Measurements from ENCODE around the gene GABARAP.
"Not testable (repeated sequence)": the region's sequence is repeated elsewhere in the genome, so short reads cannot be mapped to it uniquely, and the experiment has no call there.

The GABARAP gene

DNA sequence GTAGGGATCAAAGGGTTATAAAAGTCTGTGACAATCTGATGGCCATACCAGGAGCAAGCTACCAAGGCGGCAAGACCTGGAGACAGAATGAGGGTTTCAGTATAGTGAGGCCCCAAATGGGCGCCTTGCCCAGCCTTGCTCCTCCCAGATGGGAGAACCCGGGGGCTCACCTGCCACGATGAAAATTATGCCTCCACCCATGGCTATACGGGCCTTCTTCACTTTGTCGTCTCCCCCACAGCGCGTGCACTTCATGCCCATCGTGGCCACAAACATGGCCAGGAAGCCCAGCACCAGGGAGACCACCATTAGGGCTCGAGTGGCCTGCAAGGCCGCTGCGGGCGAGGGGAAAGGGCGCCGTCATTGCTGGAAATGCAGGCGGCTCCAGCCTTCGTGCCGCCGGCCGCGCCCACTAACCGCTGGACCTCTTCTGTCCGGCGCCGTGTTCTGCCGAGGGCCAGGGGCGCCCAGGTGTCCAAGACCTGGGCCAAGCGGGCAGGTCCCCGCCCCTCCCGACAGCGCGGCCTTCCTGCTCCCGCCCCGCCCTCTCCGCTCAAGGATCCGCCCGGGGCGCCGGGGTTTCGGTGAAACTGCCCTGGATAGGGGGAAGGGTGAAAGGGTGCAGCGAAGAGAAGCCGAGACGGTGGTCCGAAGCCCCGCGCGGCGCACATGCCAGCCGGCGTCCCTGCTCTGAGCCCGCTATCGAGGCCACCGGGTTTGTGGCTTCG is 18.6 kb upstream of the GABARAP start:
- peak; percentile 42 for ATAC-seq

DNA sequence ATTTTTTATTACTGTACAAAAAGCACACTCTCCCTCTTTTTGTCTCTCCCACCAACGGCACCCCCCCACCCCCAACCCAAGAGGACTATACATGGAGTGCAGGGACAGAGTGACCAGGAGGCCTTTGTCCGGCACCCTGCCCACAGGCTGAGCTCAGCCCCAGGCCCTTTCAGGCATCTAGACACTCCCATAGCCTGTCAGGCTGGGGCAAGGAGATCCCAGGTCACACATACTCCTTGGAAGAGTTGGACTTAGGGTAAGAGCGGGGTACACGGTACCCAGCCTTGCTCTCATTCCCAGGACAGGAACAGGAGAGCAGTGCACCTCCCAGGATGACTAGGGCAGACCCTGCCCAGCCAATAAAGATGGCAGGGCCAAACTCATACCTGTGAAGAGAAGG is 17.9 kb upstream of the GABARAP start:
- ATAC-seq: no peak

DNA sequence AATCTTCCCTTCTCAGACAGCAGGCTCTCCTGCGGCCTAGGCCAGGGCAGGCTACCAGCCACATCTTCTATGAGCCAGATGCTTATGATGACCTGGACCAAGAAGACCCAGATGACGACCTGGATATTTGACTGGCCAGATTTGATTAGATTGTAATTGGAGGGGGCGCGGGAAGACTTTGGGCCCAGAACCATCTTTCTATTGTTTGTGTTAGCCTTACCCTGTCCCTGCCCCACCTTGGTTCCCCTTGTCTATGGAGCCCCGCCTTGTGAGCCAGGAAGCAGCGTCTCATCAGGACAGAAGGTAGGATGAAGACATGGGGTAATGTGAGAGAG is 17.3 kb upstream of the GABARAP start:
- no peak for ATAC-seq

DNA sequence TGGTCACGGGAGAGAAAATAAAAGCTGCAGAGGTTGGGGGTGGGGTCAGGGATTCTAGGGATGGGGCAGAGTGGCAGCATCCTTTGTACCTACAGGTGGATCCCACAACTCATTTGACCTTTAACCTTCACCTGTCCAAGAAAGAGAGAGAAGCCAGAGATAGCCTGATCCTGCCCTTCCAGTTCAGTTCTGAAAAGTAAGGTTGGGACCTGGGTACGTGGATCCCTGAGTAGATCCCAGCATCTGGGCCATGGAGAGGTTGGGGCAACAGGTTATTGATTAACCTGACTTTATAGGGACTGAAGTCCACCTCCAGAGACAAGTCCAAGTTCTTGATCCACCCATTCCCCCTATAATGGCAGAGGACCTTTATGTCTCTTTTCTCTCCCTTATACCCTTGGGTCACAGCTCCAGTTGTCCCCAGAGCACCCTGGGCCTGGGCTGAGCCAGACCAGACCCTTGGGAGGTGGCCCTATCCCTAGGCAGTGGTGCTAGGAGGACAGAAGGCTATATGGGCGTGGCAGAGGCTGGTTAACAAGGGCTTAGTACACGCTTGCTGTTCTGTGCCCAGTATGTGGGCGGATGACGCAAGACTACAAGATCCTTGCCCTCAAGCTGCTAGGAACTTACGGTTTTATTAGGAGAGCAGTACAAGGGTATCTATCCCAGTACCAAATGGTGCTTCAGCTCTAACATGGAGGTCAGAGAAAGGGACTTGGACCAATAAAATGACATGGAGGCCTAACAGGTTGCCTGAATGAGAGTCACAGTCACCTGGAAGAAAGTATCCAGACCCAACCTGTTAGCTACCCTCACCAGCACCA is 16.7 kb upstream of the GABARAP start:
- ATAC-seq: no peak

DNA sequence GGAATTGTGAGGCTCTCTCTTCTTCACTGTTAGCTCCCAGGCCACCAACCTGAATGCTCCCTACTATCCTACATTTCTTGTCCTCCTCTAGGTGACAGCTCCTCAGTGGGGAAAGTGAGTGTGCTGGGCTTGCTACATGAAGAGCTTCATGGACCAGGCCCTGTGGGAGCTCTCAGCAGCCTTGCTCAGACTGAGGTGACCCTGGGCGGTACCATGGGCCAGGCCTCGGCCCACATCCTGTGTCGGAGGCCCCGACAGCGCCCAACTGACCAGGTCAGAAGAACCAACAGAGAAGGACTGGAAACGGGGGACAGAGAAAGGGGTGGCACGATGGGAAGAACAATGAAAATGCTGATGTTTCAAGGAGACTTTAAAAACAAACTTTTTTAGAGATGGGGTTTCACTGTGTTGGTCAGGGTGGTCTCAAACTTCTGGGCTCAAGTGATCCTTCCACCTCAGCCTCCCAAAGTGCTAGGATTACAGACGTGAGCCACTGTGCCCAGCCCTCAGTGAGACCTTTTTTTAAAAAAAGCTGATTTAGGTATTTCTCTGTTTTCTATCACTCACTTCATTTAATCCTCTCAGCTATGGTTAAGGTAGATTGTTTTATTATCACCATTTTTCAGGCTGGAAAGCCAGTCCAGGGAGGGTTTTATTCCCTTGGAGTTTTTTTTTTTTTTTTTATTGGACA is 14.7 kb upstream of the GABARAP start:
- ATAC-seq: no peak

DNA sequence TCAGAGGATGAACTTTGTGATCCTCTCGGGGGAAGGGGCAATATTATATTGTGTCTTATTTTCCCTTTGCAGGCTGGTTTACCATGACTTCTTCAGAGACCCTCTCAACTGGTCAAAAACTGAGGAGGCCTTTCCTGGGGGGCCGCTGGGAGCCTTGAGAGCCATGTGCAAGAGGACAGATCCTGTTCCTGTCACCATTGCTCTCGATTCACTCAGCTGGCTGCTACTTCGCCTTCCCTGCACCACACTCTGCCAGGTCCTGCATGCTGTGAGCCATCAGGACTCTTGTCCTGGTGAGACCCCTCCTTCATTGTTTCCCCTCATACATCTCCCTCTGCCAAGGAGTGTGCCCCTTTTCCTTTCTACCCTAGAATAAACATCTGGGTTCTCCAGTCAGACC is 12.3 kb upstream of the GABARAP start:
- no peak for ATAC-seq

DNA sequence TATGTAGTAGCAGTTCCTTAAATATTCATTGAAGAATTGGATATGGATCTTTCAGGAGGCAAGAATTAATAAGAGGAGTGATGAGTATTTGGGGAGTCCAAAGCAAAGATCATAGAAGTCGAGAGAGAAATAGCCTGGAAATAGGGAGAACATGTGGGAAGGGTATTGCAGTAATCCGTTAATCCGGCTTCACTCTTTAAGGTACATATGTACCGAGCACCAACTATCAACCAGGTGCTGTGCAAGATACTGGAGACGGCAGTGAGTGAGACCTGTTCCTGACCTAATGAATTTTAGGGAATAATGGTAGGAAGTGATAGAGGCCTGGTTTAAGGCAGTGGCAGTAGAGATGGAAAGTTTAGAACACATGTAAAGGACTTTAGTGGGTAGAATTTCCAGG is 10.8 kb upstream of the GABARAP start:
- no peak for ATAC-seq

DNA sequence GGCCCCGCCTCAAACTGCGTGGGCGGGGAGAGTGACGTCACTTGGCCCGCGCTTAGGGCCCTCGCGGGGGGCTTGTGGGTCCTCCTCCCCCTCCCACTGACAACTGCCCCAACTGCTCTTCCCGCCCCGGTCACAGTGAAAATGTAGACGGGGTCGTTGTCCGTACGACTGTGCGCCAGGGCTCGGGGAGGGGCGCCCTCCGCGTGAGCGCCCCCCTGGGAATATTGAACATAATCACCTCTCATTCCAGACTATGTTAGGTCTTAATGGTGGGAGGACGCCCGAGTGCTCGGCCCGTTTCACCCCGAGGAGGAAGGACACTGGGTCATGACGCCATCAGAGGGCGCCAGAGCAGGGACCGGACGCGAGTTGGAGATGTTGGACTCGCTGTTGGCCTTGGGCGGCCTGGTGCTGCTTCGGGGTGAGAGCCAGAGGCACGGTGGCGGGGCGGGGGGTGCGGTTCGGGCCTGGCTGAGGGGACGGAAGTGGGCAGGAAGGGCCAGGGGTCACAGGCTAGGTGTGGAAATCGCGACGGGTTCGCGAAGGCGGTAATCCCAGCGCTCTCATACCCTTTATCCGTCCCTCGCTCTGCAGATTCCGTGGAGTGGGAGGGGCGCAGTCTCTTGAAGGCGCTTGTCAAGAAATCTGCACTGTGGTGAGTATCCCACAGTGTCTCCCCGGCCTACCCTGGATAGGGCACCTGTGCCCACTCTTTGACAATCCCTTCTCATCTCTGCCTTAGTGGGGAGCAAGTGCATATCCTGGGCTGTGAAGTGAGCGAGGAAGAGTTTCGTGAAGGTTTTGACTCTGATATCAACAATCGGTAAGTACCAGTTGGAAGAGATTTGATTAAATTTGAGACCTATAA is 10.2 kb upstream of the GABARAP start, which contains the start of gene ELP5:
Gene ELP5 (plus strand): TSS at position 40 of the 868 bp plus-strand sequence. CDS start 336 bp downstream, at position 376.
- peak; percentile 57 to 61 for ATAC-seq

DNA sequence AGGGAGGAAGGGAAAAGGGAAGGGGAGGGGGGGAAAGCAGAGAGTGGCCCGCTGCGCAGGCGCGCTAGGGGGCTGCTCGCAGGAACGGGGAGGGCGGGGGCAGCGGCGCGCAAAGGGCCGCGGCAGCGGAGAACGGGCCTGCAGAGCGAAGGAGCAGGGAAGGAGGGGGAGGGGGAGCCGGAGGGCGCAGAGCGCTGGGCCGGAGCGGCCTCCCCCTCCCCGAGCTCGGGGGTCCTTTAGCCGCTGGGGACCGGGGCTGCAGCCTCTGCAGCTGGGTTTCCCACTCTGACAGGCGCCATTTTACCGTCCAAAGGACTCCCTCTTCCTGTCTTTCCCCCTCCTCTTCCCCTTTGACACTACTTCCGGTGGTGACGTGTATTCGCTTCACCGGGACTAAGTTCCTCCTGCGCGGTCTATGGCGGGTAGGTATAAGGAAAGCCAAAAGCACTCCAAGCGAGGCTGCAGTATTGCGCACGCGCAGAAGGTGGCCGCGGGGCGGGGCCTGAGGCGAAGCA is 9.5 kb upstream of the GABARAP start, which contains the start of gene CTDNEP1:
Gene CTDNEP1 (minus strand): TSS at position 74 of the 515 bp plus-strand sequence. CDS start 438 bp downstream, outside the sequence.
- peak; percentile 96 to 97 for ATAC-seq

DNA sequence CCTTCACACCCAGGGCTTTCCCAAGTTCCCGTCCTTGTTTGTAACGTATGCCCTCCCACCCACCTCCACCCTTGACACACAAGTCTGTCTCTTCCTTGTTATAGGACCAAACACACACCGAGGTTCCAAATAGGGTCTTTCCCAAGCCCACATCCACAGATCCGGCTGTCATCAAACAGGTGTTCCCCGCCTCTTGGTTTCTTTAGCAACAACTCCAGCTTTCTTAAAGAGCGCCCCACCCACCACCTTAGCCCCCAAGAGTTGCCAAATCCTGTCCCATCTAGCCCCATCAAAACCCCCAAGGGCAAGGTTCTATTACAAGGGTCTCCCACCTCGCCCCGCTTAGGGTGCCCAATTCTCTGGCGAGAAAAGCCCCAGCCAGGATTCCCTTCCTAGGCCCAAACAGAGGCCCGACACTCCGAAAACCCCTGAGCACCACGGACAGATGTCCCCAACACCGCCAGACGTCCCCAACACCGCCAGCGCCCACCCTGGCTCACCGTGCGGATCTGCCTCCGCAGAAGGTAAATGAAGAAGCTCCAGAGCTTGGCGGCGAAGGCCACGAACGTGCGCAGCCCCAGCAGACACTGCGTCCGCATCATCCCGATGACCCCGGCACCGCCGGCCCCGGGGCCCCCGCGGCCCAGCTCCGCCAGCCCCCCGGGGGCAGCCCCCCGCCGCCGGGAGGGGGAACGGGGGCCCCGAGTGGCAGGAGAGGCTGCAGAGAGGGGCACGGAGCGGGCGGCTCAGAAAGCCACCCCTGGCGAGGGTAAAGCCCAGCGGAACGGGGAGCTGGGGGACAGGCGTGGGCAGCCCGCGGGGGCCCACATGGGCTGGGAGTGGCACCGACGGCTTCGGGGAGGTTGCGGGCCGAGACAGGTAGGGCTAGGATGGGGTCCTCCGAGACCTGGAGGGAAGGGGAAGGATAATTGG is 8.7 kb upstream of the GABARAP start:
- ATAC-seq: peak; percentile 1 to 3

DNA sequence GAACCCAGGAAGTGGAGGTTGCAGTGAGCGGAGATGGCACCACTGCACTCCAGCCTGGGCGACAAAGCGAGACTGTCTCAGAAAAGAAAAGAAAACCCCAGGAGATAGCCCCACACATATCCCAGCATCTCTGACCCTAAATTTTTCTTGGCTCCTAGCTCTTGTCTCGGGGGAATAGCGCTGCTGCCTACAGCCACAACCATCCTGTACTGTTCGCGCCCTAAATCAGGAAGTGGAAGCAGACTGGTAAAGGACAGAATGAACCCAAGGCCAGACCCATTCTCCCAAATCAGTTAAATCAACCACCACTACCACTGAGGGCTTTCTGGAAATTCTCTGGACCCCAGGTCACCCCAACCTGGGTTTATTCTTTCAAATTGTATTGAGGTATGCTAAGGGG is 7.6 kb upstream of the GABARAP start:
- no peak for ATAC-seq

DNA sequence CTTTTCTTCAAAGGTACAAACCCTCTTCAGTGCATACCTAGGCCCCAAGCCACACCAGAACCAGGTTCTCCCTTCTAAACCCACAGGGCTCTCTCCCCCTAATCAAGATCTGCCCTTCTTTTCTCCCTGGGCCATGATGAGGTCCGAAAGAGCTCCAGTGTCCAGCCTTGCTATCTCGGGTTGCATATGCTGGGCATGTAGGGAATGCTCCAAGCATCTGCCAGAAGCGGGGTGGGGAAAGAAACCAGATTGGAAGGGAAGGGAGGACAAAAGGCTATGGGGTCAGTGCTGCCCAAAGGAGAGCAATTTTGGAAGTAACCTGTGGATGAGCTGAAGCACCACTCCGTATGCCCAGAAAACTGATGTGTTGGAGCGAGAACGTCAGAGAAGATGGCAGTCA is 7.0 kb upstream of the GABARAP start:
- no peak for ATAC-seq

DNA sequence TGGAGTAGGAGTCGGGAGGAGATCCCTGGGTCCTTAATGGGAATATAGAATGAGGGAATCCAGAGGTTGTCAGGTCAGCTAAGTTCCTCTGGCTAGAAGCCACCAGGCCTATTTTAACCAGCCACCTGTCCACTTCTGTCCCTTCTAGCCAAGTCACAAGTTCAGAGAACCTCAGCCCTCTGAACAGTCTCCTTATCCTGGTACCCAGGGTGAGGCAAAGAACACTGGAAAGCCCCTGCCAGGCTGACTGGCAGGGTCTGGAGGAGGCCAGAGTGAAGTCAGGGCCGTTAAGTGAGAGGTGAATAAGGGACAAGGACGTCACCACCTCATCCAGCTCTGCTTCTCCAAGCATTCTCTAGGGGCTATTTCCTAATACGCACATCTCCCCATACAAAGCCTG is 6.5 kb upstream of the GABARAP start:
- ATAC-seq: no peak

DNA sequence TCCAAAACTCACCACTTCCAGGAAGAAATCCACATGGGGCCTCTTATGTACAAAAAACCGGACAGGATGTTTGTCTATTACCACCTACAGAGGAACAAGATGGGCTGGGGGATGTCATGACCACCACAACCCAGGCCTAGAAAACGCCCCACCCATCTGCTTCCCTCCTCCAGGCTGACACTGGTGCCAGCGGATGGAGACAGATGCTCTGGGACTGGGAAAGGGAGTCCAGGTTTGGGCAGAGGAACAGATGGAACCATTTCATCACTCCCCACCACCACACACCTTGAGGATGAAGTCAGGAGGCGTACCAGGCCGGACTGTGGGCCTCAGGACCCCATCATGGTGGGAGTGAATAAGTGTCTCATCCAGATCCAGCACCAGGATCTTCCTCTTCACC is 4.5 kb upstream of the GABARAP start:
- no peak for ATAC-seq

DNA sequence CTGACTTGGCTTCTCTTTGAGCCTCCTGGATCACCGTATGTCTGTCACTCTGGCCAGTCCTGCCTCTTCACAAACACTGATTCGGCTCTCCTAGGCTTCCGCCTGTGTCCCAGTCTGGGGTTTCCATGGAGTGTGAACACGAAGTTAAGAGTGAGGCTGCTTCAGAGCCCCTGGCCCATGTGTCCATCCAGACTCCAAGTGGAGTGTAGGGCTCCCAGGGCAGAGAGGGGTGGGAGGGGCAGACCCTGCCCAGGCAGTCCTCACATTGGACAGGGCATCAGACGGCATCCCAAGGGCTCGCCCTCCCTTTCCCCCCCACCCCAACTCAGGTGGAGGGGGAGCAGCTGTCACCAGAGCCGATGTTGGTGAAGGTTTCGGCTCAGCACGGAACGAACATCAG is 1.6 kb upstream of the GABARAP start:
- ATAC-seq: not testable (repeated sequence)

DNA sequence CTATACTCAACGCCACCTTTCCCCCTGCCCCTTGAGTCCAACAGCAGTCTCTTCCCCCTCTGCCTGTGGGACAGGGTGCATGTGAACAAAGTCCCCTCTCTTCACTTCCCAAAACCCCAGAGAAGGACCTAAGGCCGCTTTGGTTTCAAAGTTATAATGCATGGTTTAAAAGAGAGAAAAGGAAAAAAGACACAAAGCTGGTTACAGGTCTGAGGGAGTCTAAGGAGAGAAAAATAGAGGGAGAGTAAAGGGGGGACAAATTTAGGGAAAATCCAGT is 1.1 kb upstream of the GABARAP start:
- ATAC-seq: no peak

DNA sequence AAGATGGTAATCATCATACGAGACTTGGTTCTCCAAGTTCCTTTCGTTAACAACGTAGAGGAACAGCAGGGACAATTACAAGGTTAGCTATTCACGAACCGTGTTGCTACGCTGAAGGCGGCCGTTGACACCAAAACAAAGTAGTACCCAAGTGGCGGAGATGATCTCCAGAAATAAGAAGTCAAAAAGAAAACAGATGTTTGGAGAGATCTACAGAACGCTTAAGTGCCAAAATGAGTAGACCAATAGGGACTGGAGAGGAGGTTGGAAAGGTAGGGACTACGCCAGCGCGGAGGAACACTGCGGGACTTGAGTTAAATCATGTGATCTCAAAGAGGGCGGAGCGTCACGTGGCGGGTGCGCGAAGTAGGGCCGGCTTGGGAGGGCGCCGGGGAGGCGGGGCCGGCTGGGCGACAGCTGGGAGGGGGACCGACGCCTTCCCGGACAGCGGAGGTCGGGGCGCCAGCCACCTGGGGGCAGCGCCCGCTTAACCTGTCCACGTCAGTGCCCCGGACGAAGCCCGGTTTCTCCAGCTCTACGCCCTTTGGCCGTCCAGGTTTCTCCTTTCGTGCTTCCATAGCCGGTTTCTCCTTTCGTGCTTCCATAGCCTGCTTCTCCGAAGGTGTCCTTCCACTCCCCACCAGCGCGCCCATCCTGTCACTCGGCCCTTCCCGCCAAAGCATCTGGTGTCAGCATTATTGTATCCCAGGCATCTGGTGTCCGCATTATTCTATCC is 636 bp upstream of the GABARAP start:
- ATAC-seq: peak; percentile 18 to 33

DNA sequence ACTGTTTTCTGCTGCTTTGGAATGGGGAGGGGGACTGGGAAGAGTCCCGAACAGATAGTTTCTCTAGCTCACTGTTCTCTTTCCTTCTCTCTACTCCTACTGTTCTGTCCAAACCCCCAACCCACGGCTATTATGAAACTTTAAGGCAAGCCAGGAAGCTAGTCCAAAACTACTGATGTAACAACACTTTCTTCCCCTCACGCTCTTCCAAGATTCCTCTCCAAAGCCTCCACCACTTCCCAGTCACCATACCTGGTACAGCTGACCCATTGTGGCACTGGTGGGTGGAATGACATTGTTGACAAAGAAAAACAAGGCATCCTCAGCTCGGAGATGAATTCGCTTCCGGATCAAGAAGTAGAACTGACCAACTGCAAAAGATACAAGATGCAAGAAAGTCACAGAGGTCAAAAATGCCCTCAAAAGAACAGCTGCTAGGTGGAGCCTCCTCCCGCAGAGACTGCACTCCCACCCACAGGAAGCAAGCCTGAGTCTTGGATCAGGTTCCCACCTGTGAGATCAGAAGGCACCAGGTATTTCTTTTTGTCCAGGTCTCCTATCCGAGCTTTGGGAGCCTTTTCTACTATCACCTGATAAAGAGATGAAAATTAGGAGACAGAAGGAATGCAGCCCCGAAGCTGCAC is 1.0 kb downstream of the GABARAP start:
- ATAC-seq: no peak

DNA sequence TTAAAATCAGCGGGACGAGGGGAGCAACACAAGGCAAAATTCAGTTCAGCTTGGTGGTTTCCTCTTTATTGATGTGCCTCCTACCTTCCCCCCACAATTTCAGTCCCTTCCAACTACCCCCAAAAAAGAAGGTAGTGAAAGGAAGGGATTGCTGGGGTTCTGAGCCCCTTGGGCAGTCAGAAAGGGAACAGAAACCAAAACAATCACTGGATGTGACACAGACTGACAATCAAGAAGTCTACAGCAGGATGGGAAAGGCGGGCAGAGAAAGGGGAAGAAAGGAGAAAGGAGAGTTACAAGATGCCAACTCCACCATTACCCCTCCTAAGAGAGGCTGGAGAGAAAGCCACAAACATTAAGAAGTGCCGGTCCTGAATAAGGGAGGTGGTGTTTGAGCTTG is 1.9 kb downstream of the GABARAP start:
- ATAC-seq: no peak

Data from activated CD4-positive, CD25-positive, alpha-beta regulatory T cell treated with anti-CD3 and anti-CD28 coated beads, Interleukin-2, amount 50 U/mL, for 24 hours (primary cell).